IPS DF 6.9 (cell line): ENCODE results near the gene FGF4.
A peak's percentile ranks its signal among the peaks of the same experiment; 100 is the strongest.
"Not testable (repeated sequence)": the region's sequence is repeated elsewhere in the genome, so short reads cannot be mapped to it uniquely, and the experiment has no call there.

ENCODE experiments used
- DNase-seq: peaks from one replicate; pipeline ENCODE4 v3.0.0-alpha.2; 2013; ENCODE audit warnings: low read depth, low spot score
- H3K27ac ChIP-seq: one replicate; pipeline ENCODE4 v1.5.1; 2013; ENCODE audit warnings: low read length, control low read depth
- H3K27me3 ChIP-seq: 2 replicates; pipeline ENCODE4 v1.6.1; 2013; ENCODE audit warnings: mild to moderate bottlenecking, low read length; ENCODE audit not compliant: control insufficient read depth, insufficient read depth
- H3K36me3 ChIP-seq: 2 replicates; pipeline ENCODE4 v1.6.1; 2013; ENCODE audit warnings: low read length; ENCODE audit not compliant: control insufficient read depth, insufficient read depth
- H3K4me1 ChIP-seq: 2 replicates; pipeline ENCODE4 v1.6.1; 2013; ENCODE audit warnings: low read length; ENCODE audit not compliant: control insufficient read depth, insufficient read depth
- H3K4me3 ChIP-seq: 2 replicates; pipeline ENCODE4 v1.5.1; 2013; ENCODE audit warnings: mild to moderate bottlenecking, low read length
- H3K9me3 ChIP-seq: 2 replicates; pipeline ENCODE4 v1.6.1; 2013; ENCODE audit warnings: low read length, inconsistent platforms; ENCODE audit not compliant: control insufficient read depth, insufficient read depth
- WGBS: extraction: QIAGEN DNeasy Blood & Tissue Kit; methylation state at CpG from one replicate; pipeline ENCODE4 v1.1.7; 2013; ENCODE audit warnings: mixed read lengths, missing lambda C conversion rate; ENCODE audit not compliant: insufficient read length, insufficient coverage; 5-methylcytosine and 5-hydroxymethylcytosine counted together

Gene FGF4

GRCh38 chr11:69773626-69774353, 1.4 kb downstream of the FGF4 start:
- Histone ChIP-seq H3K36me3 (no peaks in the 10 kb centered on the region; the same call in 1 of the 2 replicates), H3K9me3 (no peaks in the 10 kb centered on the region), H3K27me3 (peaks cover 15% of the 10 kb centered on the region; the same call in 1 of the 2 replicates), H3K4me1 (peaks cover 13% of the 10 kb centered on the region), H3K27ac (no peak overlapping the region), H3K4me3 (peak overlapping the region; percentile 40; the same call in 1 of the 2 replicates)
- no CpG with 5 or more reads among the region's 30 CpGs for WGBS
- no peak for DNase-seq

GRCh38 chr11:69771466-69771865, 3.7 kb downstream of the FGF4 start:
- no peaks in the 10 kb centered on the region for H3K9me3 ChIP-seq
- H3K4me3 ChIP-seq: no peak overlapping the region
- peaks cover 13% of the 10 kb centered on the region for H3K4me1 ChIP-seq
- DNase-seq: no peak
- no CpG with 5 or more reads among the region's 7 CpGs for WGBS
- no peaks in the 10 kb centered on the region; the same call in 1 of the 2 replicates for H3K36me3 ChIP-seq
- H3K27me3 ChIP-seq: peaks cover 15% of the 10 kb centered on the region; the same call in 1 of the 2 replicates
- no peak overlapping the region for H3K27ac ChIP-seq

GRCh38 chr11:69770540-69770939, 4.6 kb downstream of the FGF4 start:
- H3K4me1 ChIP-seq: peaks cover 10% of the 10 kb centered on the region
- no peaks in the 10 kb centered on the region for H3K9me3 ChIP-seq
- no CpG with 5 or more reads among the region's 5 CpGs for WGBS
- H3K36me3 ChIP-seq: no peaks in the 10 kb centered on the region; the same call in 1 of the 2 replicates
- no peak overlapping the region for H3K27ac ChIP-seq
- H3K27me3 ChIP-seq: peaks cover 12% of the 10 kb centered on the region; the same call in 1 of the 2 replicates
- no peak for DNase-seq
- H3K4me3 ChIP-seq: no peak overlapping the region

GRCh38 chr11:69765498-69765995, 9.6 kb downstream of the FGF4 start:
- WGBS: no CpG with 5 or more reads among the region's 10 CpGs
- no peak for DNase-seq
- Histone ChIP-seq H3K27ac (no peak overlapping the region), H3K36me3 (no peaks in the 10 kb centered on the region), H3K9me3 (no peaks in the 10 kb centered on the region), H3K4me3 (no peak overlapping the region), H3K4me1 (0 out of 2 replicates have a peak, but pooled peaks cover under 1% of the 10 kb centered on the region), H3K27me3 (no peaks in the 10 kb centered on the region)

GRCh38 chr11:69764918-69765317, 10.2 kb downstream of the FGF4 start:
- not testable (repeated sequence) for H3K27me3 ChIP-seq, H3K9me3 ChIP-seq, H3K4me1 ChIP-seq, H3K27ac ChIP-seq, DNase-seq, H3K4me3 ChIP-seq, H3K36me3 ChIP-seq
- no CpG with 5 or more reads among the region's 7 CpGs for WGBS

- Histone ChIP-seq H3K4me1 (no peaks in the 10 kb centered on the region), H3K36me3 (no peaks in the 10 kb centered on the region), H3K27ac (no peak overlapping the region), H3K4me3 (no peak overlapping the region), H3K27me3 (no peaks in the 10 kb centered on the region), H3K9me3 (no peaks in the 10 kb centered on the region)
- no peak for DNase-seq
- no CpG with 5 or more reads among the region's 4 CpGs for WGBS
Observed at GRCh38 chr11:69760319-69760718, 14.8 kb downstream of the FGF4 start.

- Histone ChIP-seq H3K4me1 (peaks cover 1% of the 10 kb centered on the region), H3K27me3 (no peaks in the 10 kb centered on the region)
- no CpG with 5 or more reads among the region's 4 CpGs for WGBS
Observed at GRCh38 chr11:69752890-69753289, 22.3 kb downstream of the FGF4 start.

GRCh38 chr11:69750875-69751597, 24.1 kb downstream of the FGF4 start:
- DNase-seq: no peak
- WGBS: no CpG with 5 or more reads among the region's 11 CpGs
- no peak overlapping the region for H3K27ac ChIP-seq
- peaks cover 4% of the 10 kb centered on the region for H3K4me1 ChIP-seq
- no peaks in the 10 kb centered on the region for H3K36me3 ChIP-seq
- H3K27me3 ChIP-seq: no peaks in the 10 kb centered on the region
- no peaks in the 10 kb centered on the region for H3K9me3 ChIP-seq
- no peak overlapping the region for H3K4me3 ChIP-seq

More at GRCh38 chr11:69752890-69753289, 22.3 kb downstream of the FGF4 start:
- no peak overlapping the region for H3K27ac ChIP-seq
- no peaks in the 10 kb centered on the region for H3K36me3 ChIP-seq
- no peaks in the 10 kb centered on the region for H3K9me3 ChIP-seq
- no peak overlapping the region for H3K4me3 ChIP-seq
- DNase-seq: no peak

- Histone ChIP-seq H3K27ac (no peak overlapping the region), H3K27me3 (no peaks in the 10 kb centered on the region), H3K4me1 (peaks cover 4% of the 10 kb centered on the region), H3K9me3 (no peaks in the 10 kb centered on the region), H3K4me3 (no peak overlapping the region), H3K36me3 (no peaks in the 10 kb centered on the region)
- DNase-seq: no peak
- WGBS: no CpG with 5 or more reads among the region's 11 CpGs
Observed at GRCh38 chr11:69750108-69750850, 24.9 kb downstream of the FGF4 start.

GRCh38 chr11:69748637-69749036, 26.5 kb downstream of the FGF4 start:
- no CpG with 5 or more reads among the region's 11 CpGs for WGBS
- H3K4me1 ChIP-seq: peaks cover 6% of the 10 kb centered on the region
- H3K4me3 ChIP-seq: no peak overlapping the region
- no peak for DNase-seq
- H3K27ac ChIP-seq: no peak overlapping the region
- H3K9me3 ChIP-seq: no peaks in the 10 kb centered on the region
- H3K27me3 ChIP-seq: no peaks in the 10 kb centered on the region
- H3K36me3 ChIP-seq: no peaks in the 10 kb centered on the region
